HTERT RPE-1 (cell line): ENCODE results near the gene ROBO2.
"Not testable (repeated sequence)": the region's sequence is repeated elsewhere in the genome, so short reads cannot be mapped to it uniquely, and the experiment has no call there.

Experiments used
- in situ Hi-C: fragments of 300-500 bp; cut with MboI; formaldehyde crosslinking; loops from 4 replicates; pipeline ENCODE4 v1.14.3; 2020; ENCODE audit warnings: low sequenced_read_pairs

The ROBO2 gene

DNA sequence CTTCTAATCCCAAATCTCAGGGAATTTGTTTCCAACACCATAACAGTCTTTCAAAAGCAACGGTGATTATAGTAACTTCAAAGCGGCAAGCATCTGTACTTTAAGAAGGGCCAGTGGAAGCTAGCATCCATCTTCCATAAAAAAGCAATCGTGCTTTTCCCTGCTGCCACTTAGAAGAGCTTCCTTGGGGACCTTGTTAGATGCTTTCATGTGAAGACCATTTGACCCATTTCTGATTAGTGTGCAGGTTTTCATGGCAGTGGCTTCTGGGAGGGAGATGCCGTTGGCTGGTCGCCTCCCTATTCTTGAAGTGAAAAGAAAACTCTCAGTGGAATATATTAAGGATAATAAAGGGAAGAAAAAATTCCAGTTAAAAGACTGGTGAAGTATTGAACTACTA is 354.1 kb downstream of the ROBO2 start:
- in situ Hi-C loops: no loop called here

DNA sequence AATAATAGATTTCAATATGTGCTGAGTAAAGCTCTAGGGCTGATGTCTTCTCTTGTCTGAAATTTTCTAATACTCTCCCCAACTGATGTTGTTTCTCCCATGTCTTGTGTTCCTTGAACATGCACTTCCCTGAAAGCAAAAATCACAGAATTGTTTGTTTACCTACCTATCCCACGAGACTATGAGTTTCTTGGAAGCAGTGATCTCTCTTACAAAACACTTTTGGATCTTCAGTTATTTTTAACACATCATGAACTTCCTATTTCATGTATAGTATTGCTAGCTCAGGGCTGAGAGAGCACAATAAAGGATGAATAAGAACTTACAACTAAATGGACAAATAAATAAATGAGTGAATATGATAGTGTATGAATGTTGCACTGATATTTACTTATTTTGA is 365.0 kb downstream of the ROBO2 start:
- in situ Hi-C loops: no loop called here

- in situ Hi-C loops: no loop called here
These were observed 367.5 kb downstream of the ROBO2 start for GRCh38 chr3:77407441-77407840.

GRCh38 chr3:77410334-77410733 is 370.4 kb downstream of the ROBO2 start:
- in situ Hi-C loops: not testable (repeated sequence)

DNA sequence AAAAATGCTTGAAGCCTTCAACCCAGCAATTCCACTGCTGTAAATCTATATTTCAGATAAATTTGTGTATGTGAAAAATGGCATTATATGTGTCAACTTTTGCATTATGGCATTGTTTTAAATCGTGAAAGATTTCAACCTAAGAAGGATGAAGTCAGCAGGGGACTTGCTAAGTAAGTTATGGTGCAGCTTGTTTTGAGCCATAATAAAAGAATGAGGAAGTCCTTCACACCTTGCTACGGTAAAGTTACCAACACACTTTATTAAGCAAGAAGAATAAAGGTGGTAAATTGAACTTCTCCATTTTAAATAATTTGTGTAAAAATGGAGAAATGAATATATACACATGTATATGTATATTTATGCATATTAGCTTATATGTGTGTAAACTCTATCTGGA is 371.4 kb downstream of the ROBO2 start:
- in situ Hi-C loops: no loop called here

DNA sequence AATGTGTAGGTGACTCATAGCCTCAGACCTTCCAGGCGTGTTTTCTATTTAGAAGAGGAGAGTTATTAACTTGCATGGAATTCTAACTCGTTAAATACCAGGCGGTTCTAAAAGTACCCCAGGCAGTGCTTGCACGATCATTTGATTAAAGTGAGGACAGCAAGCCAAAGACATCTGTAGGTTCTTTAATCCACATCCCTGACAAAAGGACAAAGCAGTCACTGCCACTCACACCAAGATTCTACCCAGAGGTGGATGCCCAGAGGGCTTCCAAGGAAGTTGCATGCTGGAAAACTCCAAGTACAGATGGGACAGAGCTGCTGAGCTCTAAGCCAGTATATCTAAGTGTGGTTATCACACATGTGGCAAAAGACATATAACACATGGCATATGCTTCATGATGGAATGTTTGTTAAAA is 372.1 kb downstream of the ROBO2 start:
- in situ Hi-C loops: no loop called here

DNA sequence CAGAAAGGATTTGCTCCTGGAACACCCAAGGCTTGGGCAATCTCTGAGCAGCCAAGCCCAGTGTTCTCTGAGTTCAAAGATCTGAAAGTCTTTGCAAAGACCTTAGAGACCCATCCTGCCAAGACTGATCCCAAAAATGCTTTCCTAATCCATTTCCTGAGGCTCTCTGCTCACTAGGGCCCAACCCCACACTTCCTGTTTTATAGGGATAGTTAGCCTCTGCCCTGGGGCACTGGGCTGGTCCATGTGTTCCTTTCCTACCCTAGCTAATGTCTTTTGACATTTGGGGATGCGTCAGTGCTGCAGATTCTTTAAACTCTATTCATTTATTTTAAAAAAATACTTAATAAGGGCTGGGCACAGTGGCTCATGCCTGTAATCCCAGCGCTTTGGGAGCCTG is 372.7 kb downstream of the ROBO2 start:
- in situ Hi-C loops: no loop called here

GRCh38 chr3:77414881-77415280 is 375.0 kb downstream of the ROBO2 start:
- in situ Hi-C loops: no loop called here

GRCh38 chr3:77420336-77420735 is 380.4 kb downstream of the ROBO2 start:
- in situ Hi-C loops: no loop called here

DNA sequence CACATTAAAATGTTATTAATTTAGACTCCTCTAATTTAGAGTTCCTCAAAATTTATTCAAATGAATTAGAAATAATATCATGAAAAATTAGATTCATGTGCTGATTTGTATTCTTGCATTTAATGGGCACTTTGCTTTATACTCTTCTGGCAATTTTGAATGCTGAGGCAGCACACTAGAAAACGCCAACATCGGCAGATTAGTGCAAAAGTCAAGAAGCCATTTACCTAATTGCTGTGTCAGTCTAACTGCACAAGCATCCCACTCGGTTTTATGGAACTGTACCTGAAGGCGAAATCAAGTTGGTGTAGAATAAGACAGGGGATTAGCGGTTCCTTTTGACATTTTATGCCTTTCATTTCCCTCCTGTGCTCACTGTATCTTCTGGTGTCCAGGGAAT is 382.0 kb downstream of the ROBO2 start:
- in situ Hi-C loops: no loop called here

DNA sequence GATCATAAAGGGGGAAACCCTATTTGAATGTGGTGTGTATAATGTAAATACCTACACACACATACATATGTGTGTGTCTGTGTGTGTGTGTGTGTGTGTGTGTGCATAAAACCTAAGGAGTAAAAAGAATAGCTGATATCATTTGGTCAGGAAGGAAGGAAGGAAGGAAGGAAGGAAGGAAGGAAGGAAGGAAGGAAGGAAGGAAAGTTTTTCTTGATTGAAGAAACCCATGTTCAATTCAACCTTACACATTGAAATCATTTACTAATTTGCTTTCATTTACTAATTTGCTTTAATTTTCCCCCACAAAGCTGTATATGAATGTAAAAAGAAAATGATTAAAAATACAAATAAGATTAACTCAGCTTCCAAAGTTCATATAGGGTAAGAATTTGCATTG is 386.6 kb downstream of the ROBO2 start:
- in situ Hi-C loops: no loop called here

DNA sequence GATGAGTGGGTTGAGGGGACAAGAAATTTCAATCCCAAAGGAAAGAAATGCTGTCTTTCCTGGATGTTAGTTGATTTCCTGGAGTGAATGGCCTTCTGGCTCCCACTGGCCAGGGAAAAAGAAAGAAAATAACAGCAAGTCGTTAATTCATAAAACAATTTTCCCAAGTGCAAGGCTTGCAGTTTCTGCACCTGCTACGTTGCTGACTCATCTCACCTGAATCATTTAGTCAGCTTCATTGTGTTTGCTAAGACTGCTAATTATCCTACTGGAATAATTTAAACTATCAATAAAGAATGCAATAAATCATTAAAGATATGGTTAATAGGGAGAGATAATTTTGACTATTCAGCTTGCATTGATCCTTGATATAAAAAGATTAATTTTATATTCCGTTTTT is 387.6 kb downstream of the ROBO2 start:
- in situ Hi-C loops: no loop called here

DNA sequence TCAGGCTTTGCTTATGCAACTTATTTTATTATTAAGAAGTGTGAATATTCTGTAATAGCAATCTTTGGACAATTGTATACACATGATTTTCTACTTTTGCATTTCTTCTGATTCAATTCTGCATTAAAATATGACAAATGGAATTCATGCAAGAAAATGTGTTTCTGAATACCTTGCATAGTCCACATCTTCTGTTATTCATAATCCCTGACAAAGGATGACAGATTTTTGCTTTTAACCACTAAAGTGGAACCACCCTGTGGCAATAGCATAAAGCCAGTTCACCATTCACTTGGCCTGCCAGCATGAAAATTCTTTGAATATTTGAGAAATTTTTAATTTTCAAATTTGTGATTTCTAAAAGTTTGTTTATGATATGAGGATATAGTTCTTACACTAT is 397.0 kb downstream of the ROBO2 start:
- in situ Hi-C loops: no loop called here

DNA sequence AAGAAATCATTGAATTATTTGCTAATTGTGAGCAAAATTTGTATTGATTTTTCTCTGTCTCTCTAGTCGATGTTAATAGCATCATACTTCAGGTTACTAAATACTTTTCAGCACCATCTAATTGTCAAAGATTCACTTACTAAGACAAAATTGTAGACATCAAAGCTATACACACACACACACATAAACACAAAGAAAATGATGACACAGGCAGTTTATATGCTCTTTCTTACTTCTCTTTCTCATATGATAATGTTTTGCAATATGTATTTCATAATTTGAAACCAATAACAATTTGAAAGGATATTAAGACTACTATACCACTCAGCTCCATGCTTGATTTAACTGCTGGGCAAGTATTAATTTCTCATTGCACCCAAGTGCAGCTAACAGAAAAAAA is 406.2 kb downstream of the ROBO2 start:
- in situ Hi-C loops: no loop called here

DNA sequence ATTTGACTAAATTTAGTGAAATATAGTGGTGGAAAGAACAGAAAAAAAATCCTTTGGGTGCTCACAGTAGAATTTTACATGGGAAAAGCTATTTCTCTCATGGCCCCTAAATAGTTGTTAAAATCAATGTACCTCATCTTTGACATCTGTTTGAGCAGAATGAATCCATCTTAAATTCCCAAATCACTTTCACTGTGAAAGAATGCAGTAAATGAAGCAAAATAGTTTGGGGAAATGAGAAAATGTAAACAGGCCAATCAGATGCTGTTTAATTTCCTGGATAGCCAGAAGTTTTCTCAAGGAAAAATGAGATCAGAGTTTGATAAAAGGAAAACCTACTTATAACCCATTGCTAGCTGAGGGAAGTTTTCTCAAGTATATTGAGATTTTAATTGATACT is 406.9 kb downstream of the ROBO2 start:
- in situ Hi-C loops: no loop called here

DNA sequence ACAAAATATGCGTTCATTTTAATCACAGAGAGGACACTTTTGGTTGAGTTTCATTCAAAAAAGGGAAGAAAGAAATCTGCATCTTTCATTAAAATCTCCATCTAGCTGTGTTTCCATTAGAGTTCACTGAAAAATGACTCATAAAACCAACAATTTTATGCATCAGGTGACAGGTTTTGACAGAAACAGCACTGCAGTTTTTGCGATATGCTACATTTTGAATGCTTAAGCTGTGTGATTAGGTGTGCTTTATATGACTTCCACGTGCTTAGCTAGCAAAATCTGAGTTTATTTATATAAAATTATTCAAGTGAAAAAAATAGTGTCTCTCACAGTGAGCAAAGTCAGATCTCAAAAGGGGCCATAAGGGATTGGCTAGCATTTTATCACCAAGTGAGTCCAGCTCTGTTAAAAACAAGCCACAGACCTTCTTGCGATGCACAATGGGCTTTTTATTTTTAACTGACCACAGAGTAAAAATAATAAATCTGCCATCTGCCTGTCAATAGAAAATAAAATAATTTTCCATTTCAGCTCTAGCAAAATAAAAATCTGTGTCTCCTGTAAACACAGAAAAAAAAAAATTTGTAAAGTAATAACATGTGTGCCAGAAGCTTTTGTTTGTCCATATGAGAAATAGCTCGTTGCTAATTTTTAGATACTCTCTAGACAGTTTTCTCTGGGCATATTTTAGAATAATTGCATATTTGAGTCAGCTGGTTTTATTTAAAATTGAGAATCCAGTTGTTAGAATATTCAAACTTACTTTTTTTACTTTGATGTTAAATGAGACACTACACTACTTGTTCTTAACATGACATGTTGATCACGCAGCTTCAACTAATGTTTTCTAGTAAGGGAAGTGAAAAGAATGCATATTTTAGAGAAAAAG is 409.8 kb downstream of the ROBO2 start:
- in situ Hi-C loops: no loop called here

DNA sequence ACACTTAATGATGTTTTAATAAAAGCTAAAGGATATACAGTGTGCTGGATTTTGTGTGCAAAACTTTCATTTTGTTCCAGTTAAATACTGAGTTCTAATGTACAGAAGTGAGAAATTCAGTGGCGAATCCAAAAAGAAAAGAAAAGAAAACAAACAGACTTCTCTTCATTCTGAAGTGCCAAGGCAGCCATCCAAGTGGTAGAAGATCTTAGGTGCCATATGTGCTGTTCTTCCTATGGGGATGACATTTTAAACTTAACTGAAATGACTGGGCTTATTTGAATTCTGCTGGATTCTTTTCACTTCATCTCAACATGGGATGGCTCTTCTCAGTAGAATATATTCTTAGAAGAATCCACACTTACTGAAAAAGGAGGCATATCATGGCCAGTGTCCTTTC is 416.5 kb downstream of the ROBO2 start:
- in situ Hi-C loops: no loop called here

DNA sequence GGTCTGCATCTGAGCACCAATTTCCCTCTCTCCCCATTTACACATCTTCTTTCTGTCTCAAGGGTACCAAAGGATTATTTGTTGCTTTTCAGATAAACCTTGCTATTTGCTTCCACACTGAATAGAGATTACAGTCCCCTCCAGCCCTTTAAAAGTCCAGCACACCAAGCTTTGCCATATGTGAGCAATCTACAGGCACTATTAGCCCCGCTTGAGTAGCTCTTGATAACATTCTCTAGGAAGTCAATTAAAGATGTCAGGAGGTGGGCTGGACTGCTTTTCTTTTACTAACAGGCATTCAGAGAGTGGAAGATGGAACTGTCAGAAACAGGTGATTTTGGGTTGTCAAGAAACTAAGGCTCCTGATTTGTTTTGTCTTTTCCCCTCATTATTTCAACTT is 417.0 kb downstream of the ROBO2 start:
- in situ Hi-C loops: no loop called here

GRCh38 chr3:77459926-77460325 is 420.0 kb downstream of the ROBO2 start:
- in situ Hi-C loops: no loop called here

DNA sequence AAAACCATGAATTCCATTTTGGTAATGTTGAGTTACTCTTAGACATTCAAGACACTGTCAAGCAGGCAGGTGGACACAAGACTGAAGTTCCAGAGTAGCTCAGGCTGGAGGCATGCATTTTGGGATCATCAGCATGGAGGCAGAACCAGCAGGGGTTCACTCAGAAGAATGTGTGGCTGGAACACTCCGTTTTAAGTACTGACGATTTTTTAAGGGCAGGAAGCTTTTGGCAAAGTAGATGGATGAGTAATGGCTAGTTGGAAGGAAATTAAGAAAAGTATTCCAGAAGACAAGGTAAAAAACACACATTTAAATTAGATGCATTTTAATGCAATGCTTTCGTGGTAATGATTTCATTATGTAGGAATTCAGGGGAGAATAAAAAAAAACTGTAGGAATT is 420.4 kb downstream of the ROBO2 start:
- in situ Hi-C loops: no loop called here

DNA sequence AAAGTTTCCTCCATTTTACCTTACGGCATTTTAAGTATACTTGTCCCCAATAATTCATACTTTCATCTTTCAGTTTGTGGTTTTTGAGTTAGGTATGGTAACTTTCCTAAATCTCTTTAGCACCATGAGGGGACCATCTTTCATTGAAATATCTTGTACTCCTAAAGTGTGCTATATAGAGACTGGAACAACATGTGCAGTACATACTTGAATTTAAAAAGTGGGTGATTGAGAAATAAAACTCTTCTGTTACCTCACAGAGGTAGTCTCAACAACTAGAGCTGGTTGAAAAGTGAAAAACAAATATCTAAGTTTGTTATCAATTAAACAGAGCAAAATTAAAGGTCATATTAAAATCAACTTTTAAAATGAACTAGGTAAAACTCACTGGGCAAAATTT is 423.1 kb downstream of the ROBO2 start:
- in situ Hi-C loops: no loop called here

GRCh38 chr3:77464111-77464688 is 424.3 kb downstream of the ROBO2 start:
- in situ Hi-C loops: no loop called here
